ENCODE results near the gene SLC4A4. TPM values are rescaled to one million over a fixed set of nuclear protein-coding genes. Genes with fewer than 3 reads are reported as not detected.

SLC4A4 gene
- total RNA-seq, 1 donor from 2014 or later: 20.3 TPM

DNA sequence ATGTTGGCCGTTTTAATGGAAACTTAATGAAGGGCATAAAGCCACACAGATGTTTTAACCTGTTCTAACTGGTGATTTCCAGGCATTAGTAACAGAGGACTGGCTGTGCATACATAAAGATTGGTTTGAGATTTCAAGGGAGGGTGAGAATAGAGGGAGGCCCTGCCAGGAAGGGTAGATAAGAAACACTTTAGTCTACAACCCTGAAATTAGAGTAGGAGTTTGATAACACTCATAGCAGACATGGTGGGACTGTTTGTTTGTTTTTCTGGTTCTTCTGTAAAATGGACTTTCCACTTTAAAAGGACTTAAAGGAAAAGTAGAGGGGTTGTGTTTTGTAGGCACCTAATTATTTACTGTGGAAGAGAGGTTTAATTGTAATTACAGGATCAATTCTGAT, 16.2 kb downstream of the SLC4A4 start:
- intact Hi-C loops (cut with DNase I): no loop called here
- DNase-seq (ENCODE audit: missing footprints) (no peak), ATAC-seq (no peak)

- ATAC-seq (no peak), DNase-seq (ENCODE audit: missing footprints) (no peak)
- intact Hi-C loops (cut with DNase I): no loop called here
Observed at GRCh38 chr4:71355971-71356370, 17.2 kb downstream of the SLC4A4 start.

GRCh38 chr4:71356924-71357663, 18.3 kb downstream of the SLC4A4 start:
- ATAC-seq (no peak), DNase-seq (ENCODE audit: missing footprints) (no peak)
- intact Hi-C loops (cut with DNase I): no loop called here

DNA sequence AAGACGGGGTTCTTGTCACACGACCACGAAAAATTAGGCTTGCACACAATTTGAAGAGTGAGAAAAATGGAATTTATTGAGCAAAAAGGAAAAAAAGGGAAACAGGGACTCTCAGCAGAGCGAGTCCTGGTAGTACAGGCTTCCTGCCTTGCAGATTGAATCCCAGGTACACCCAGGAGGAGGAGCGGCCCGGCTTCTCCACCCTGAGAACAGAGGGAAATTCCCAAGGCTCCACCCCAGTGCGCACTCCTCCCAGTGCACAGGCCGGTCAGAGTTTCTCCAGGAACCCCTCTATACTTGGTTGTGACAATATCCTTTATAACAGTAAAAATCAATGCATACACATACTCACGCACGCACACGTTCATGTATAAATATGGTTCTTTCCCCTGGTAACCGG, 22.0 kb downstream of the SLC4A4 start:
- DNase-seq (ENCODE audit: missing footprints) (no peak), ATAC-seq (no peak)
- intact Hi-C loops (cut with DNase I): no loop called here

- intact Hi-C loops (cut with DNase I): no loop called here
- ATAC-seq: no peak
- DNase-seq (ENCODE audit: missing footprints): no peak
Observed at GRCh38 chr4:71361476-71361875, 22.7 kb downstream of the SLC4A4 start.

- ATAC-seq (no peak), DNase-seq (ENCODE audit: missing footprints) (no peak)
- intact Hi-C loops (cut with DNase I): no loop called here
Observed at GRCh38 chr4:71366766-71367165, 27.9 kb downstream of the SLC4A4 start.

DNA sequence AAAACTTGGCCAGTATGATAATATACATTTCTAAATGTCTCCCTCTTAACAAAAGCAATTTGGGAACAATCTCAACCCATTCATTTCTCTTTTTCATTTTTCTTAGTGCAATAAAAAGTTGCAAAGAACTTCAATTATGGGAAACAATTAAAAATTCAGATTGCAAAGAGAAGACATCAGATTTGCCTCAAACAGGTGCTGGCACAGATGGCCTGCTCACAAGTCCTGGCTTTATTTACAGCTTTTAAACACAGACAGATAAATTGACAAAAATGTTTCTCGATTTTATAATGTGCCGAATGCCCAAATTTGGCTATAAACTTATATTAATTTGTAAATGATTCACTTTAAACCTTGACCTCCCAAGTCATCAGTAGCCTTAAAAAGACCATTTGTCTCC, 28.7 kb downstream of the SLC4A4 start:
- intact Hi-C loops (cut with DNase I): no loop called here
- ATAC-seq: no peak

GRCh38 chr4:71368906-71369305, 30.1 kb downstream of the SLC4A4 start:
- DNase-seq (ENCODE audit: missing footprints) (no peak), ATAC-seq (no peak)
- intact Hi-C loops (cut with DNase I): no loop called here

More for the DNA sequence above, 28.7 kb downstream of the SLC4A4 start:
- no peak for DNase-seq (ENCODE audit: missing footprints)

DNA sequence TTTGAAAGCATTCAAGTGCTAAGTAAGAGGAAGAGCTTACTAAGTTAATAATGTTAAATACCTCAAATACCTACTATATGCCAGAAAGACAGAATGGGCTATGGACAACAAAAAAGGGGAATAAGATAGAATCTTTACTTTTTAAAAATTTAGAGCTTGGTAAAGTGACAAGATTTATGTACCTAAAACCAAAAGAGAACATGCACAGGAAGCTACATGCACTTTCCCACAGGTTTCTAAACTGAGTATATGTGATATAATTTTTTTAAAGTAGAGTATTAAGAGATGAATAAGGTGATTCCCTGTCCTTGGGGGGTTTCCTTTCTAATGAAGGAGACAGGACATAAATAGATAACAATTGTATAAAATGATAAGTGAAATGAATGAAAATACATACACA, 30.7 kb downstream of the SLC4A4 start:
- ATAC-seq: no peak

DNA sequence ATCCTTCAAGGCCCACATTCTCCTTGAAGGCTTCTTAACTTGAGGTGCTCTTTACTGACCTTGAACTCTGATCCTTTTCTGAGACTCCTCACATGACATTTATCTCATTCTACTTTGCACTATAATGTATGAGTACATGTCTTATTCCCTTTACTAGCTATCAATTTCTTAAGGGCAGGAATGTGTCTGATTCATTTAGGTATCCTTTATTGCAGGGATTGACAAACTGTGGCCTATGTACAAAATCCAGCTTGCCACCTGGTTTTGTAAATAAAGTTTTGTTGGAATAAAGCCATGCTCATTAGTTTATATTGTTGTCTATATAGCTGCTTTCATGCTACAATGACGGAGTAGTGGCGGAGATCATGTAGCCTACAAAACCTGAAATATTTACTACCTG, 36.7 kb downstream of the SLC4A4 start:
- ATAC-seq (no peak), DNase-seq (ENCODE audit: missing footprints) (no peak)
- intact Hi-C loops (cut with DNase I): no loop called here

More for the DNA sequence above, 30.7 kb downstream of the SLC4A4 start:
- no peak for DNase-seq (ENCODE audit: missing footprints)
- intact Hi-C loops (cut with DNase I): no loop called here

DNA sequence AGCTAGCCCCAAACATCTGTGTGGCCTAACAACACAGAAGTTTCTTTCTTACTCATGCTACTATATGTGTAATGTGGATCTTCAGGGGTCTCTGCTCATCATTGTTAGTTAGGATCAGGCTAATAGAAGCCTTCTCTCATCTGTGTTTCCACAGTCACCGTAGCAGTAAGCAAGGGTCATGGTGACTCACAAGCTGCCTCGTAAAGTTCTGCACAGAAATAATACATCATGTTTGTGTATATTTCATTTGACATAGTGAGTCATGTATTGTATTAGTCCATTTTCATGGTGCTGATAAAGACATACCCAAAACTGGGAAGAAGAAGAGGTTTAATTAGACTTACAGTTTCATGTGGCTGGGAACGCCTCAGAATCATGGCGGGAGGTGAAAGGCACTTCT, 38.7 kb downstream of the SLC4A4 start:
- DNase-seq (ENCODE audit: missing footprints): no peak
- no peak for ATAC-seq
- intact Hi-C loops (cut with DNase I): no loop called here

GRCh38 chr4:71379126-71379525, 40.3 kb downstream of the SLC4A4 start:
- intact Hi-C loops (cut with DNase I): no loop called here
- DNase-seq (ENCODE audit: missing footprints) (no peak), ATAC-seq (no peak)

DNA sequence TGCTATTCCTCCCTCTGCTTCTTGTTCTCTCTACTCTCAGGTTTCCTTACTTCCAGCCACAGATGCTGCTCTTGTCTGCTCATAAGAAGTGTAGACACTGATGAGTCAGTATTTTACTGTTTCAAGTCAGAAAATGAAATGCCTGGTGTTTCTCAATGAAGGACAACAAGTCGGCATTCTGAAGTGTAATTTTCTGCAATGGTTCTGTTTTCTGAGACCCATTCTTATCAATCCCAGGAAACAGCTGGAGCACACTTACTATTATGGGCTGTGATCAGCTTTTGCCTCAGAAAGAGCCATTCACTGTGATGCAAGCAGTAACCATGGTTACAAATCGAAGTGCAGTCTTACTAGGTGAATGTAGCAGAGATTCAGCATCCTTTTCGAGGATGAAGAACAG, 42.0 kb downstream of the SLC4A4 start:
- ATAC-seq: no peak
- intact Hi-C loops (cut with DNase I): no loop called here

DNA sequence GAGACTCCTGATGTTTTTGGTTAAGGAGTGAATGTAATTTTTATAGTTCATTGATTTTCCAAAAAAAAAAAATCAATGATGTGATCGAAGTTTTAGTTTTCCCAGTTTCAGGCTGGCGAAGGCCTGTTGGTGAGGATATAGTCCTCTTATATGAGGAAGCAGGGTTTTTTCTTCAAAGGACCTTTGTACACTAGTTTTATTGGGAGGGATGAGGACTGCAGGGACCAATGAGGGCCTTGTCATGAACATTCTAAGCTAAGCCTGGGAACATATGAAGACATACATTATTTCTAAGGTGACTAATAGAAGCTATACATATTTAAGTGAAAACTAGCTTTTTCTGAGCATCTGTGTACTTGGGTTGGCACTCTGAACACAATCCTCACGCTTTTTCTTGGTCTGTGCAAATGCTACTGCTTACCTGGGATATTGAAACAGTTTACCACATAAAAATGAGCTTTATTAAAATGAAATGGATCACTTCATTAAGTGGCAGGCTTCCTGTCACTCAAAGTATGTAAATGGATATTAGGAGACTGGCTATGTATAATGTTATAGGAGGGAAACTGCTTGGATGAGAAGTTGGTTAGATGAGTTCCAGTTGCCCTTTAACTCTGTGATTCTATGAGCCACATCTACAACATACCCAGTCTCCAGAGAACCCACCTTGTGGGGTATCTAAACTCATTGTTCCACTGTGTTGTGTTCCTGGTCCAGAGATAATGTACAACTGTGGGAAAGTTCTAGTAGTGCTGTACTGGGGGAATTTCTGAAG, 43.5 kb downstream of the SLC4A4 start:
- ATAC-seq (no peak), DNase-seq (ENCODE audit: missing footprints) (no peak)
- intact Hi-C loops (cut with DNase I): no loop called here

More for the DNA sequence above, 42.0 kb downstream of the SLC4A4 start:
- no peak for DNase-seq (ENCODE audit: missing footprints)

DNA sequence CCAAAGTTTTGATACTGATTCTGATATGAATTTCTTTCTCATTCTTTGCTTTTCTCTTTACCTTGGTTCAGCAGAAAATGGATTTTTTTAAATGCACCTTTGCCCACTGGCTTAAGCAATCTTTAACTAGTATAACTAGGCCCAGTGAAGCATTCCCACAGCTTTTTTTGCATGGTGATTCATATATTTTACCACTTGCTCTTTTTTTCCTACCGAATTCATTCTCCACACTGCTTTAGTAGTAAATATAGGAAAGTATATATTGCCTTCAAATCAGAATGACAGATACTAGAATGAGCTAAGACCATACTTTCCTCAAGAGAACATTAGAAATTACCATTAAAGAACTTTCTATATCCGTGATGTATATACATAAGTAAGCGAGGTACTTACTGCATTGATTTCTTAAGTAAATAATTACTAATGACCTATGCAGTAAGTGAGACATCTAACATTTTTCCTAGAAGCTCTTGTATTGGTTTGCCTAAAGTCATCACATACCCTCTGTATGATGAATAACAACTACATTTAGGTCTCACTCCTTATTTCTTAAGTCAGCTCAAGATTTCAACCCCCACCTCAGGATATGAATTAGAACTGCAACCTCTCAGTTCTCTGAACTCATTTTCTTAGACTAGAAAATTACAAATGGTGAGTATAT, 44.2 kb downstream of the SLC4A4 start:
- ATAC-seq (no peak), DNase-seq (ENCODE audit: missing footprints) (no peak)
- intact Hi-C loops (cut with DNase I): no loop called here

DNA sequence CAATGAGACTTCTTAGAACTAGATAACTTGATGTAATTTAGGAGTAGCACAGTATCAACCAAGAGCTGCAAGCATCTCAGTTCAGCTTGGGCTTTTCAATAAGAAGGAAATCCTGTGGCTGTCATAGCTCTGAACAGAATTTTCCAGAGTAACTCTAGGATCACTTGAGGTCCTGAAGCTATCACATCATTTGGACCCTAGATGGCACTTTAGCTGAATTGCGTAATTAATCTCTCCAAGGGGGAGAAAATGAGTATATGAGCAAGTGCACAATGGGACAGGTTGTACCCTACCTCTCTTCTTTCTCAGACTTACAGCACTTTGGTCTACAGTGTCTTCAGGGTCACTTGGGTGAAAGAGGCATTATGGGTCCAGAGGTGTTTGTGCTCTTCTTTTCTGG, 45.2 kb downstream of the SLC4A4 start:
- no peak for DNase-seq (ENCODE audit: missing footprints)
- intact Hi-C loops (cut with DNase I): no loop called here
- no peak for ATAC-seq

- intact Hi-C loops (cut with DNase I): no loop called here
- DNase-seq (ENCODE audit: missing footprints) (no peak), ATAC-seq (peak; percentile 57)
Observed at GRCh38 chr4:71389149-71389827, 50.5 kb downstream of the SLC4A4 start.

GRCh38 chr4:71392109-71392508, 53.3 kb downstream of the SLC4A4 start:
- intact Hi-C loops (cut with DNase I): no loop called here
- ATAC-seq (no peak), DNase-seq (ENCODE audit: missing footprints) (no peak)

- ATAC-seq: no peak
Observed at GRCh38 chr4:71396382-71396781, 57.6 kb downstream of the SLC4A4 start.

More at GRCh38 chr4:71396382-71396781, 57.6 kb downstream of the SLC4A4 start:
- intact Hi-C loops (cut with DNase I): no loop called here
- DNase-seq (ENCODE audit: missing footprints): no peak
